G401.6 (cell line): ENCODE data around the gene RGL3.
"Not testable (repeated sequence)": the region's sequence is repeated elsewhere in the genome, so short reads cannot be mapped to it uniquely, and the experiment has no call there.

Source experiments
- FAIRE-seq: peaks from 2 replicates; lab custom pipeline; 2012; peaks lifted over from hg19 to GRCh38; lab: Jason Lieb, UNC

RGL3 gene

DNA sequence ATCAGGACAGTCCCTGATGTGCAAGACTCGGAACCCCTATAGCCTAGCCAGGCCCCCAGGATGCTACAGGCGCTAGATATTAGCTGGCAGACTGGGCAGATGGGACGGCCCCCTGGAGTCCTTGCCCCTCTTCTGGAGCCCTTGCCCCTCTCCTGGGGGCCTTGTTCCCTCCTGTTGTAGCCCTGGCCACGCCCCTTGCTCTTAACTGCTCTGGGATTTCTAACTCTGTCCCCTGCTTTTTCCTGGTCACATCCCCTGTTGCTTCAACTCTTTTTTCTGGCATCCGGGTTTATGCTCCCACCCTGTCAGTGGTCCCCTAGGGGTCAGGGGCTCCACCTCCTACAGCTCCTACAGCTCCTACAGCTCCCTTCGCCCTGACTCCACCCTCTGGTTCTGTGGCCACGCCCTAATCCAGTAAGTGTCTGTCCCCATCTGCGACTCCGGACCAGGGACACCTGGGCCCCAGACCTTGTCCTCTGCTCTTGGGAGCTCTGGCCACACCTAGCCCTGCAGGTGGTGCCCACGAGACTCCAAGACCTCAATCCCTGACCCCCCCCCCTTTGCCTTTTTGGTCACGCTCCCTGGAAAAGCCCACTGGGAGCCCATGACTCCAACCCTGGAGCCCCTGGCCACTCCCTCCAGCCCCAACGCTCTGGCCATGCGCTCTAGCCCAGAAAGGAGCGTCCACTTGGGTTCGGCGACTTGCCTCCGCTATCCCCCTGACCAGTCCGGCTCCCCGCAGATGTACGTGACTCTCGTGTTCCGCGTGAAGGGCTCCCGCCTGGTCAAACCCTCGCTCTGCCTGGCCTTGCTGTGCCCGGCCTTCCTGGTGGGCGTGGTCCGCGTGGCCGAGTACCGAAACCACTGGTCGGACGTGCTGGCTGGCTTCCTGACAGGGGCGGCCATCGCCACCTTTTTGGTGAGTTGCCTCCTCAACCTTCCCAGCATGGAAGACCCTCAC is 57.1 kb downstream of the RGL3 start:
- FAIRE-seq, result no peak

DNA sequence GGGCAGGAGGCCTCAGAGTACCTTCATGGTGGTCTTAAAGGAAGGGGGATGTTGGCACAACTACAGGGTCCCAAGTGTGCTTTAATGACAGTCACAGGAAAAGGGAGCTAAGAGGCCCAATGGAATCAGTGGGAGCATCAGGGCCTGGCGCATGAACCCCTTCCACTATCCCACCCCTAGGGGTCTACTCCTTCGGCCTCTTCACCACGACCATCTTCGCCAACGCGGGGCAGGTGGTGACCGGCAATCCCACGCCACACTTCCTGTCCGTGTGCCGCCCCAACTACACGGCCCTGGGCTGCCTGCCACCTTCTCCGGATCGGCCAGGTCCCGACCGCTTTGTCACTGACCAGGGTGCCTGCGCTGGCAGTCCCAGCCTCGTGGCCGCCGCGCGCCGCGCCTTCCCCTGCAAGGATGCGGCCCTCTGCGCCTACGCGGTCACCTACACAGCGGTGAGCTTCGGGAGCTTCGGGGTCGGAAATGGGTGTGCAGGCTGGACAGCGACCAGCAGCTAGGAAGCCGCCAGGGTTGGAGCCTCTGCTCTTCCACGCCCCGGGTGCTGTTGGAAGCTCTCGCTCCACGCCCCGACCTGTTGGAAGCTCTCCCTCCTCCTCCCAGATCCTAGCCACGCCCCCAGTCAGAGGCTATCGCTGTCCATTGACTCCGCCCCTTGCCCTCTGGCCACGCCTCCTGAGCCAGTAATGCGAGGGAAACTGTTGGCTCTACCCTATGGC is 57.9 kb downstream of the RGL3 start:
- no peak for FAIRE-seq

DNA sequence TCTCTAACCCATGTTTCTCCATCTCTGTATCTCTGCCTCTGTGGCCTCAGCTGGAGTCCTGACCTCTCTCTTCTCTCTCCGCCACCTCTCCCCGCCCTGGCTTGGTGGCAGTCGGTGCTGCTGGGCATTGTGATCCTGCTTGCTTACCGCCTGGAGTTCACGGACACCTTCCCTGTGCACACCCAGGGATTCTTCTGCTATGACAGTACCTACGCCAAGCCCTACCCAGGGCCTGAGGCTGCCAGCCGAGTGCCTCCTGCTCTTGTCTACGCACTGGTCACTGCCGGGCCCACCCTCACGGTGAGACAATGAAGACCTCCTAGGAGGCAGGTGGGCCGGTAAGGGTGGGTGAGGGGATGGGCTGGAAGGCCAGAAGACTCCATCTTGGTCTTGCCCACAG is 59.7 kb downstream of the RGL3 start:
- FAIRE-seq, result no peak

GRCh38 chr19:11356676-11357550 is 62.2 kb downstream of the RGL3 start:
- FAIRE-seq, result no peak

GRCh38 chr19:11356074-11356397 is 63.1 kb downstream of the RGL3 start:
- FAIRE-seq, result no peak

DNA sequence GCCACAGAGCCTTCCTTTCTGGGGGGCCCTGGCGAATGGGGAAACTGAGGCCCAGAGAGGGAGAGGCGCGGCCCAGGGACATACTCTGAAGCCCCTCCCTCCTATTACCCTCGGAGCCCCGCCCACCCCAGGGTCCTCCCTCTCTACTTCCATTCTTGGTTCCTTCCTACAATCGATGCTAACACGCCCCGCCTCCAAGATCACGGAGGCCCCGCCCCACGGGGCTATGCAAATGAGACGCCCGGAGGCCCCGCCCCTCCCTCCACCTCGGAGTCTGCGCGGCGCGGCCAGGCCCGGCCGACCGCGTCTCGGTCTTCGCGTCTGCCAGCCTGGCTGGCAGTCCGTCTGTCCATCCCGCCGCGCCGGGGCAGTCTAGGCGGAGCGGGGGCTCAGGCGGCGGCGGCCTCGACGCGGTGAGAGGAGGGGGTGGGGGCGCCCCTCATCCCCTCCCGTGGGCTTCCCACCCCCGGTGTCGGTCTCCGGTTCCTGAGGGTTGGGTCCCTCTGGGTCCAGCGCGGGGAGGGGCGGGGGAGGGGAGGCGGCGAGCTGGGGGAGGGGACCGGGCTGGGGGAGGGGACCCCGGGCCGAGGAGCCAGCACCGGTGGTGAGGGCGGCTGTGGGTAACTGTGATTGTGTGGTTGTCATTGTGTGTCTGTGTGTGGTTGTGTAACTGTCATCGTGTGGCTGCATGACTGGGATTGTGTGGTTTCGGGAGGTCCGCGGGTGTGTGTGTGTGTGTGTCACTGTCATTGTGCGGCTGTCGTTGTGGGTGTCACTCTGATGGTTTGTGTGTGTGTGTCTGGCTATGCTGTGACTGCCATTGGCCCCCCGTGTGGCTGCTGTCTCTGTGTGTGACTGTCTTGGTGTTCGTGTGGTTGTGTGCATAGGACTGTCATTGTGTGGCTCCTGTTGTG is 63.7 kb downstream of the RGL3 start, which contains the start of gene PLPPR2:
Gene PLPPR2, plus strand, starts transcription at position 273 of the 914 bp plus-strand sequence. CDS start 2,242 bp downstream, outside the sequence.
- peak; percentile 80 for FAIRE-seq

DNA sequence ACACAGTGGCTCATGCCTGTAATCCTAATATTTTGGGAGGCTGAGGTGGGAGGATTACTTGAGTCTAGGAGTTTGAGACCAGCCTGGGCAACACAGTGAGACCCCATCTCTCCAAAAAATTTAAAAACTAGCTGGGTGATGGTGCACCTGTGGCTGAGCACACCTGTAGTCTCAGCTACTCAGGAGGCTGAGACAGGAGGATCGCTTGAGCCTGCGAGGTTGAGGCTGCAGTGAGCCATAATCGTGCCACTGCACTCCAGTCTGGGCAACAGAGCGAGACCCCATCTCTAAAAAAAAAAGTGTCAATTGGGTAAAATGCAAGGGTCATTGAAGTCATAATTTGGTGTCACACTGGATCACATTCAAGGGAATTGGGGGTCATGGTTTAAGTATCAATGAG is 65.0 kb downstream of the RGL3 start:
- FAIRE-seq, result not testable (repeated sequence)

- no peak for FAIRE-seq
These were observed 69.9 kb downstream of the RGL3 start for GRCh38 chr19:11349171-11349570.

GRCh38 chr19:11347546-11348039 is 71.5 kb downstream of the RGL3 start:
- FAIRE-seq, result no peak

- peak; percentile 100 for FAIRE-seq
These were observed 72.8 kb downstream of the RGL3 start, which contains the start of the genes CCDC159 and TMEM205 for GRCh38 chr19:11346104-11346940. Gene CCDC159, plus strand, starts transcription at chr19:11346519. Its CDS starts 88 bp downstream, at chr19:11346607. Gene TMEM205, minus strand, starts transcription at chr19:11346268. Its CDS starts 649 bp downstream, at chr19:11345619.

DNA sequence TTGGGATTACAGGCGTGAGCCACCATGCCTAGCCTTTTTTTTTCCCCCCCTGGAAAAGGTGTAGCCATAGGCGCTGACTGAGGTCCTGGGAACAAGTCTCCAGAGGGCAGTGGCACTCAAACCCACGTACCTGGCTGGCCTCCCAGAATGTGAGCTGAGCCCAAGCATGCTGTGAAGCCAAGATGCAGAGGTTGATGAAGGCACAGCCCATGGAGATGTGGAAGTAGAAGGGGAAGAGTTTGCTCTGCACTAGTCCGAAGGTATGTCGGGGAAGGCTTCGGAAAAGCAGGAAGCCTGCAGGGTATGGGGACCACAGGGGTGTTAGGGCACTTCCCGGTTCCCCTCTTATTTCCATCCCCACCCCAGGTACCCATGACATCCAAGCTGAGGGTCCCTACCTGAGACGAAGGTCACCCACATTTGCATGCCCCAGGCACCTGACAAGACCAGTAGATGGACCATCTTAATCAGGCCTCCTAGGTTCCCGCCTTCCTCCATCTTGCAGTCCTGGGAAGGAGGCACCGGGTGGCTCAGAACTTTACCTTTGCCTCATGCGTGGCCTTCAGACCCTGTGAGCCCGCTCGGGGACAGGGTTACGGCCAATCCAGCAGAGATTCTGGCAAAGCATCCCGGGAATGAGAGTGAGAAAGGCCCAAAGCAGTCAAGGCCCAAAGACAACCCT is 73.9 kb downstream of the RGL3 start:
- FAIRE-seq, result no peak
